22Rv1 (cell line): ENCODE results near the gene ITSN2.
"Not testable (repeated sequence)": the region's sequence is repeated elsewhere in the genome, so short reads cannot be mapped to it uniquely, and the experiment has no call there.

Experiments used
- ZFX ChIP-seq: fragments of 450-650 bp; IDR thresholded peaks from 2 replicates; pipeline ENCODE4 v1.6.1; 2017; ENCODE audit warnings: antibody characterized with exemption, borderline replicate concordance
- TF ChIP-seq, protein P1 (sequence below): fragments of 450-650 bp; IDR thresholded peaks from 2 replicates; pipeline ENCODE4 v1.5.1; 2017; ENCODE audit warnings: mild to moderate bottlenecking

- TF ChIP-seq, protein P1, sequence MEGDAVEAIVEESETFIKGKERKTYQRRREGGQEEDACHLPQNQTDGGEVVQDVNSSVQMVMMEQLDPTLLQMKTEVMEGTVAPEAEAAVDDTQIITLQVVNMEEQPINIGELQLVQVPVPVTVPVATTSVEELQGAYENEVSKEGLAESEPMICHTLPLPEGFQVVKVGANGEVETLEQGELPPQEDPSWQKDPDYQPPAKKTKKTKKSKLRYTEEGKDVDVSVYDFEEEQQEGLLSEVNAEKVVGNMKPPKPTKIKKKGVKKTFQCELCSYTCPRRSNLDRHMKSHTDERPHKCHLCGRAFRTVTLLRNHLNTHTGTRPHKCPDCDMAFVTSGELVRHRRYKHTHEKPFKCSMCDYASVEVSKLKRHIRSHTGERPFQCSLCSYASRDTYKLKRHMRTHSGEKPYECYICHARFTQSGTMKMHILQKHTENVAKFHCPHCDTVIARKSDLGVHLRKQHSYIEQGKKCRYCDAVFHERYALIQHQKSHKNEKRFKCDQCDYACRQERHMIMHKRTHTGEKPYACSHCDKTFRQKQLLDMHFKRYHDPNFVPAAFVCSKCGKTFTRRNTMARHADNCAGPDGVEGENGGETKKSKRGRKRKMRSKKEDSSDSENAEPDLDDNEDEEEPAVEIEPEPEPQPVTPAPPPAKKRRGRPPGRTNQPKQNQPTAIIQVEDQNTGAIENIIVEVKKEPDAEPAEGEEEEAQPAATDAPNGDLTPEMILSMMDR: not testable (repeated sequence)
- not testable (repeated sequence) for TF ChIP-seq ZFX
Measured at GRCh38 chr2:24197213-24197612, 163.1 kb downstream of the ITSN2 start.
